ENCODE measurements around the gene CAMSAP3.

- TF ChIP-seq CTCF (IDR thresholded peaks at IDR 0.05 in 4 of 5, conservative IDR thresholded peaks at IDR 0.05 in 1 of 5) (no peak), POLR2A (IDR thresholded peaks at IDR 0.05) (no peak)
These were observed 50.7 kb downstream of the CAMSAP3 start for GRCh38 chr19:7646426-7646700.

Measured in gastrocnemius medialis (tissue), 4 donors.